ES-I3 (cell line): ENCODE data around the gene QPCTL.

Source experiments
- H3K36me3 ChIP-seq: 2 replicates; pipeline ENCODE4 v1.6.1; 2013; ENCODE audit warnings: mild to moderate bottlenecking, low read length, control low read depth, moderate library complexity; ENCODE audit not compliant: insufficient read depth
- H3K4me1 ChIP-seq: 2 replicates; pipeline ENCODE4 v1.6.1; 2013; ENCODE audit warnings: mild to moderate bottlenecking, control low read depth, low read length; ENCODE audit not compliant: insufficient read depth
- H3K9ac ChIP-seq: 2 replicates; pipeline ENCODE4 v1.6.1; 2013; ENCODE audit warnings: low read depth, mild to moderate bottlenecking, low read length, moderate library complexity
- H3K9me3 ChIP-seq: 2 replicates; pipeline ENCODE4 v1.6.1; 2013; ENCODE audit warnings: mild to moderate bottlenecking, low read length, moderate library complexity; ENCODE audit not compliant: control insufficient read depth, insufficient read depth

QPCTL gene

GRCh38 chr19:45692187-45693105 is at the start of gene QPCTL:
Gene QPCTL (plus strand): TSS chr19:45692666. CDS start chr19:45692704, 38 bp downstream.
- H3K9me3 ChIP-seq: no peaks in the 10 kb centered on the region
- peak within 1 kb of the TSS; percentile 74 for H3K9ac ChIP-seq
- no peaks in the 10 kb centered on the region for H3K4me1 ChIP-seq
- peaks cover 17% of the 10 kb centered on the region for H3K36me3 ChIP-seq

- H3K9ac ChIP-seq: peak overlapping the region; percentile 69
- H3K9me3 ChIP-seq: no peaks in the 10 kb centered on the region
- H3K36me3 ChIP-seq: no peaks in the 10 kb centered on the region
- H3K4me1 ChIP-seq: peaks cover 12% of the 10 kb centered on the region
Observed at GRCh38 chr19:45643024-45643926, 49.2 kb upstream of the QPCTL start.

- Histone ChIP-seq H3K9me3 (no peaks in the 10 kb centered on the region), H3K9ac (peak overlapping the region; percentile 69; the same call in 1 of the 2 replicates), H3K4me1 (peaks cover 12% of the 10 kb centered on the region), H3K36me3 (no peaks in the 10 kb centered on the region)
Observed at GRCh38 chr19:45643927-45644771, 48.3 kb upstream of the QPCTL start.

- H3K9me3 ChIP-seq: no peaks in the 10 kb centered on the region
- H3K4me1 ChIP-seq: peaks cover 12% of the 10 kb centered on the region
- H3K9ac ChIP-seq: peak overlapping the region; percentile 27; the same call in 1 of the 2 replicates
- H3K36me3 ChIP-seq: no peaks in the 10 kb centered on the region
Observed at GRCh38 chr19:45645068-45645630, 47.3 kb upstream of the QPCTL start.

- no peaks in the 10 kb centered on the region for H3K36me3 ChIP-seq
- H3K4me1 ChIP-seq: peaks cover 12% of the 10 kb centered on the region
- H3K9ac ChIP-seq: peak overlapping the region; percentile 37; the same call in 1 of the 2 replicates
- H3K9me3 ChIP-seq: no peaks in the 10 kb centered on the region
Observed at GRCh38 chr19:45645631-45646344, 46.7 kb upstream of the QPCTL start.

GRCh38 chr19:45646345-45646698 is 46.1 kb upstream of the QPCTL start:
- Histone ChIP-seq H3K36me3 (no peaks in the 10 kb centered on the region), H3K9me3 (no peaks in the 10 kb centered on the region), H3K4me1 (peaks cover 12% of the 10 kb centered on the region), H3K9ac (peak overlapping the region; percentile 37; the same call in 1 of the 2 replicates)

- H3K36me3 ChIP-seq: no peaks in the 10 kb centered on the region
- H3K4me1 ChIP-seq: peaks cover 3% of the 10 kb centered on the region; the same call in 1 of the 2 replicates
- H3K9me3 ChIP-seq: no peaks in the 10 kb centered on the region
- H3K9ac ChIP-seq: no peak overlapping the region
Observed at GRCh38 chr19:45650722-45651121, 41.7 kb upstream of the QPCTL start.

- Histone ChIP-seq H3K9ac (no peak overlapping the region), H3K9me3 (no peaks in the 10 kb centered on the region), H3K4me1 (peaks cover 3% of the 10 kb centered on the region; the same call in 1 of the 2 replicates), H3K36me3 (no peaks in the 10 kb centered on the region)
Observed at GRCh38 chr19:45653634-45654033, 38.8 kb upstream of the QPCTL start.

- peaks cover 3% of the 10 kb centered on the region; the same call in 1 of the 2 replicates for H3K4me1 ChIP-seq
- no peak overlapping the region for H3K9ac ChIP-seq
- H3K9me3 ChIP-seq: no peaks in the 10 kb centered on the region
- no peaks in the 10 kb centered on the region for H3K36me3 ChIP-seq
Observed at GRCh38 chr19:45655073-45655472, 37.4 kb upstream of the QPCTL start.

GRCh38 chr19:45657520-45658167 is 34.8 kb upstream of the QPCTL start:
- Histone ChIP-seq H3K9me3 (no peaks in the 10 kb centered on the region), H3K36me3 (no peaks in the 10 kb centered on the region), H3K4me1 (peaks cover 3% of the 10 kb centered on the region; the same call in 1 of the 2 replicates), H3K9ac (no peak overlapping the region)

- H3K4me1 ChIP-seq: no peaks in the 10 kb centered on the region
- H3K9ac ChIP-seq: no peak overlapping the region
- H3K36me3 ChIP-seq: no peaks in the 10 kb centered on the region
- no peaks in the 10 kb centered on the region for H3K9me3 ChIP-seq
Observed at GRCh38 chr19:45659096-45659729, 33.3 kb upstream of the QPCTL start.

- Histone ChIP-seq H3K9ac (no peak overlapping the region), H3K4me1 (no peaks in the 10 kb centered on the region), H3K36me3 (no peaks in the 10 kb centered on the region), H3K9me3 (no peaks in the 10 kb centered on the region)
Observed at GRCh38 chr19:45660636-45661035, 31.8 kb upstream of the QPCTL start.
